Motor neuron (in vitro differentiated cells): Measurements from ENCODE around the gene GHR. TPM values are rescaled to one million over a fixed set of nuclear protein-coding genes. Genes with fewer than 3 reads are reported as not detected.
"Not testable (repeated sequence)": the region's sequence is repeated elsewhere in the genome, so short reads cannot be mapped to it uniquely, and the experiment has no call there.

ENCODE experiments used
- ATAC-seq, 8 experiments: fragments of 200-7000 bp; cut with Tn5 transposase; replicated peaks in 6 of 8; 2 replicates each; pipeline ENCODE4 v1.8.0; 2021; ENCODE audit warnings: mild to moderate bottlenecking in 8 of 8, moderate library complexity in 8 of 8
- H3K27ac ChIP-seq, 2 donors: fragments of 250-450 bp; sonication (Bioruptor Pico); 2 replicates each; pipeline ENCODE4 v1.9.0; 2021; ENCODE audit warnings: antibody characterized with exemption in 2 of 2, mild to moderate bottlenecking in 2 of 2, moderate library complexity in 1 of 2
- H3K4me1 ChIP-seq, 2 donors: fragments of 250-450 bp; sonication (Bioruptor Pico); replicated peaks in 1 of 2; 2 replicates each; pipeline ENCODE4 v1.6.1; 2021; ENCODE audit warnings: antibody characterized with exemption in 2 of 2, mild to moderate bottlenecking in 2 of 2, moderate library complexity in 1 of 2
- H3K4me3 ChIP-seq, 5 donors: fragments of 250-450 bp; sonication (Bioruptor Pico); 2 replicates each; pipeline ENCODE4 v1.9.0; 2021; ENCODE audit warnings: antibody characterized with exemption in 5 of 5, mild to moderate bottlenecking in 5 of 5, moderate library complexity in 4 of 5
- WGBS, 10 experiments: fragments of 450-650 bp; shearing (Covaris generic); methylation state at CpG; one replicate each; pipeline ENCODE4 v1.0.0; 2022; 5-methylcytosine and 5-hydroxymethylcytosine counted together
- in situ Hi-C, 9 experiments: fragments of 400-800 bp; cut with MboI; loops; one replicate each; pipeline ENCODE4 v1.15.0; 2021; ENCODE audit warnings: low sequenced_read_pairs in 9 of 9, low pct_unique_long_range_greater_than_20kb in 2 of 9; ENCODE audit not compliant: unreplicated experiment in 9 of 9
- total RNA-seq, 8 experiments: library from RNA; unstranded; fragments of 300-600 nt; gene quantifications; 2 replicates each; pipeline versions ENCODE4 v1.2.3 to v1.2.4, GENCODE V29; 2022

The GHR gene
- total RNA-seq, 8 experiments from 2014 or later: 0.33 to 11.8 (median 2.2) TPM

DNA sequence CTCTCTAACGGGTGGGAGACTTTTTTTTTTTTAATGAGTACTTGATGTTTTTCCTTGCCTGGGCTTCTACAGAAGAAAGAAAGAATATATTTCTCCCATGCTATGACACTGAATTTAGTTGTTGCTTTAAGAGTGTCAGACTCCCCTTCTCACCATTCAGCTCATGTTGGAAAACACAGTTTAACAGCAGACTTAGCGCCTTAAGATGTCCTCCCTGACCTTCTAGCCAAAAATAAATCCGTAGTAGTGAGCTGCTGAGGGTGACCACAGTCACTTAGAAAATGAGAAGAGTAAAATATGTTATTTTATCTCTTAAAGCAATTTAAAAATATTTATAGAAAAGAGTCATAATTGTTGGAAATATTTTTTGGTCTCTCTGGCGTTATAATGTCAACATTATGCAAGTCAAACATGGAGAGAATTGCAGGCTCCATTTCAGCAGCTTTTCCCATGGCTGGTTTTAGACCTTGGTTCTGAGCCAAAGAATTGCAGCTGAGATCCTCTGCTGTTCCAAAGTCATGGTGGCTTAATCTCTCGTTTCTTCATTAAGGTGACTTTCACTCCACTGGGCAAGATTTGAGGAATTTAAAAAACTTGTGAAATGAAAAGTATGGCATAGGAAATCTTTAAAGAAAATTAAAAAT lies 143.5 kb downstream of the GHR start:
- in situ Hi-C loops: no loop called here
- WGBS, 10 experiments: 14 to 92% (median 83%) methylated on average over 1 to 5 of the region's 5 CpGs
- Histone ChIP-seq H3K27ac (no peak overlapping the region), H3K4me1 (peaks cover 4 to 8% of the 10 kb centered on the region in 2 donors), H3K4me3 (no peak overlapping the region)
- ATAC-seq: peak in 1 of 8 experiments; percentile 39

DNA sequence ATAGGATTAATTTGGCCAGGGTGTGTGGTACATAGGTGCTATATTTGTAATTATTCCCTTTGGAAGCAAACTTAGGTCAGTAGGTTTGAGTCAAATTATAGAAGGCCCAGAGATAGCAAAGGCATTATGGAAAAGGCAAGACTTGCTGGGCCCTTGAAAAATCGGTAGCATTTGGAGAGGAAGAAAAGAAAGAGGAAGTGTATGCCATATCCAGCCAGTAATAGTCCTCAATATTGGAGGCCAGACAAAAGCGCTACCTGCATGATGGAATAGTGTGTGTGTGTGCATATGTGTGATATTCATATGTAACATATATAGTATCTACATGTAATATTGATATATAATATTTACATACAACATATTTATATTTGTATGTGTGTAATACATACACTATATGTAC lies 146.1 kb downstream of the GHR start:
- peaks cover 4 to 8% of the 10 kb centered on the region in 2 donors for H3K4me1 ChIP-seq
- WGBS, 10 experiments: 80 to 100% (median 92%) methylated on average over 1 to 2 of the region's 2 CpGs; no CpG with 5 or more reads in 2 of the 10 experiments
- no peak overlapping the region for H3K4me3 ChIP-seq
- no peak overlapping the region for H3K27ac ChIP-seq
- ATAC-seq: no peak
- in situ Hi-C loops: no loop called here

DNA sequence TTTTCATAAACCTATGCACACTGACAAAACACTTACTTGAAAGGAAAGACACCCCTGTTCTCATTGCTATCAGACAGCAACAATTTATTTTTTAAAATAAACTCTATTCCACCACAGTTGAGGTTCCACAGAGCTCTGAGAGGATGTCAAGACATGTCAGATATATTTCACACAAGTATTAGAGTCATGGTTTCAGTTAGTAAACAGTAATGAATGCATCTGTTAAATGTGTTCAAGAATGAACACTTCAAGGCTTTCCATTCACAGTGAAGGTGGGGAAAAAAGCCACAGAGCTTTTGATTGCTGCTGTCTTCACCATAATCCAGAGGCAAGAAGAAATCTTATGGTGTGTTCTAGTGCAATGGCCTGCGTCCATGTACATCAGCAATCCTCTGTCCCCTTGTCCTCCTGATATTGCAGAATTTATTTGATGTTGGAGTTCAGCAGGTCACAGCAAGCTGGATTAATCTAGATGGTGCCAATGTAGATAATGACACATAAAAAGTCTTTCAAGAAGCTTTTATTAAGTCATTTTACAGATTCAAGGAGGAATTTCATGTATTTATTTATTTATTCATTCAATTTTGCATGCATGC lies 146.8 kb downstream of the GHR start:
- WGBS, 10 experiments: 71 to 100% (median 90%) methylated on average over 1 of the region's 1 CpG; no CpG with 5 or more reads in 3 of the 10 experiments
- peaks cover 4 to 8% of the 10 kb centered on the region in 2 donors for H3K4me1 ChIP-seq
- in situ Hi-C loops: no loop called here
- H3K4me3 ChIP-seq: no peak overlapping the region
- ATAC-seq: peak in 3 of 8 experiments; percentile 9 to 24 (median 13)
- H3K27ac ChIP-seq: no peak overlapping the region

DNA sequence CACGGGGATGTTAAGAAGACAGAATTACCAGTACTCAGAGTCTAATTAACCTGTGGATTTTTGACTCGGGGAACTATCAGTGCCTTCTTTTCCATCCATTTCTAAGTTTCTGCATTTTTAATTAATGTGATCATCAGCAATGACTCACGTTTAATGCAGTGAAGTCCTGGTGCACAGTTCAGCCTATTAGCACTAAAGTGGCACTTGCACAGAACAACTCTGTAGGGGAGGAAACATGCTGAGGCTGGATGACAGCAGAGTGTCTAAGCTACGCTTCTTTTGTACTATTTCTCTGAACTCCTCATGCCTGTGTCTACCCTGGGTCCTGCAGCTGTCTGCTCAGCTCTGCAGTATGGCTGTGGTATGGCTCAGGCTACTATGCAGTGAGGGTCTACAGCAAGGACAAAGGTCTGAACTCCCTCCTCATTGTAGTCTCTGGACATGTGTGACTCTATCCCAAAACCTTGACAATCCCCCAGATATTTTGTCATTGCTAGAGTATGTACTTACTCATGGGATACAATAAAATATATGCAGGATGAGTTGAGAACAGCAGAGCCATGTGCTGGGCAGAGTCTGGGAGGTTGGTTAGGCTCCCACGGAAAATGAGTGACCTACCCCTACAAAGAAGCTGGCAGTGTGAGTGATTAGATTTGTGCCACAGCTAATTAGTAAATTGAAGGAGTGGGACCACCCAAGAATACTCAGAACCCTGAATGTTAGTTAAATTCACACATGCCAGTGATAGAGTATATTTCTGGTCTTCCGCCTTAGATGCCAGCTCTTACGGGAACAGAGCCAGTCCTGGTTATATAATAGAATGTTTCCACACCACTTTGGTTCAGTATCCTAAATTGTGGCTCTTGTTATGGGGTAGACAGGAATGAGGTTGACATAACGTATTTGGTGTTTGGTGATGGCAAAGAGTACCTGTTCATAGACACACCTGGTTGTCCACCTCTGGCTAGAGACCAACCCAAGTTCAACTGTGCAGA lies 148.0 kb downstream of the GHR start:
- no peak overlapping the region for H3K27ac ChIP-seq
- H3K4me3 ChIP-seq: no peak overlapping the region
- ATAC-seq: peak; percentile 29 to 100 (median 92)
- in situ Hi-C loops: no loop called here
- WGBS, 10 experiments: 18 to 100% (median 57%) methylated on average over 1 to 6 of the region's 8 CpGs
- H3K4me1 ChIP-seq: peaks cover 4 to 8% of the 10 kb centered on the region in 2 donors

DNA sequence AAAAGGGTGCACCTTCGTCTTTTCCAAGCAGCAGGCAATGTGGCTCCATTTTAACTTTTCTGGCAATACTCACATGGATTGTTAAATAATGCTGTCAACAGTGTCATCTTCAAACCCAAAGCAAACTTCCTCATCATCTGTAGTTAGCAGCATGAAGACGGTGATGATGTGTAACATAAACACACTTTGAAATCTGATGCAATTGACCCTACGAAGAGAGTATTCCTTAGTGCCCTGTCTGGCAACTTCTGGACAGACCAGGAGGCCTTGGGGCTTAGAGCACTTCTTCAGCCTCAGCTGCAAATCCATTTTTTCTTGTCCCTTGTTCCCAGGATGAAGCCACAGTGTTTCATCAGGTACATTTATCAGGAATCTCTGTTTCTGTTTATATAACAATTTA lies 149.1 kb downstream of the GHR start:
- WGBS, 10 experiments: 60 to 100% (median 88%) methylated on average over 1 to 3 of the region's 3 CpGs; no CpG with 5 or more reads in 2 of the 10 experiments
- no peak for ATAC-seq
- Histone ChIP-seq H3K4me1 (peaks cover 4 to 8% of the 10 kb centered on the region in 2 donors), H3K27ac (no peak overlapping the region), H3K4me3 (no peak overlapping the region)
- in situ Hi-C loops: no loop called here

DNA sequence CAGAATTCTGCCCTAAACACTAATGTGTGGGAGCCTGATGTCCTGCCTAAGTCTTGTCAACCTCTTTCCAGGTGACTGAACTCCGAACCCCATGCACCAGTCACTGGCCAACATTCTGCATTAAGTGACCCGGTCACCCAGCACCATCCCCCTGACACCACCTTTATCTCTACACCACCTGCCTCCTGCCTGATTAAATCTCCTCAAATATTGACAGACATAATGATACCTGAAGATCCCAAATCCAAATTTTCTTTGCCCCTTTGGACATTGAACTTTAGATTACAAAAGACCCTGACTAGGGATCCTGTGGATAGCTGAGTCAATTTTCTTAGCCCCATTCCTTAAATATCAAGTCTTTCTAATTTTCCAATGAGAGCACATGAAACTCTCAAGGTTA lies 150.1 kb downstream of the GHR start:
- in situ Hi-C loops: no loop called here
- ATAC-seq: no peak
- 94 to 100% (median 100%) methylated on average over 1 to 2 of the region's 2 CpGs; no CpG with 5 or more reads in 7 of the 10 experiments for WGBS, 10 experiments
- H3K4me3 ChIP-seq: no peak overlapping the region
- no peak overlapping the region for H3K27ac ChIP-seq
- H3K4me1 ChIP-seq: peaks cover 4 to 8% of the 10 kb centered on the region in 2 donors

DNA sequence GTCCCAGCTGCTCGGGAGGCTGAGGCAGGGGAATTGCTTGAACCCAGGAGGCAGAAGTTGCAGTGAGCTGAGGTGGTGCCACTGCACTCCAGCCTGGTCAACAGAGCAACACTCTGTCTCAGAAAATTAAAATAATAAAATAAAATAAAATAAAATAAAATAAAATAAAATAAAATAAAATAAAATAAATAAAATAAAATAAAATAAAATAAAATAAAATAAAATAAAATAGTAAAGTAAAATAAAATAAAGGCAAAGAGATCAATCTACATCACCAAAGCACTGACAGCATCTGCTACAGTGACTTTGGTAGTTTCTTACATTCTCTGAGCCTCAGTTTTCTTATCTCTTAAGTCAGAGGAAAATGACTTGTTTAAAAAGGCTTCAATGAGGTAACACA lies 152.7 kb downstream of the GHR start:
- ATAC-seq: not testable (repeated sequence)
- in situ Hi-C loops: loop anchor here in 1 of 9 experiments (25.0 kb wide), 1 partner anchor 311 kb away; no protein-coding TSS in a partner anchor
- WGBS, 10 experiments: 33 to 100% (median 88%) methylated on average over 1 of the region's 1 CpG; no CpG with 5 or more reads in 6 of the 10 experiments

DNA sequence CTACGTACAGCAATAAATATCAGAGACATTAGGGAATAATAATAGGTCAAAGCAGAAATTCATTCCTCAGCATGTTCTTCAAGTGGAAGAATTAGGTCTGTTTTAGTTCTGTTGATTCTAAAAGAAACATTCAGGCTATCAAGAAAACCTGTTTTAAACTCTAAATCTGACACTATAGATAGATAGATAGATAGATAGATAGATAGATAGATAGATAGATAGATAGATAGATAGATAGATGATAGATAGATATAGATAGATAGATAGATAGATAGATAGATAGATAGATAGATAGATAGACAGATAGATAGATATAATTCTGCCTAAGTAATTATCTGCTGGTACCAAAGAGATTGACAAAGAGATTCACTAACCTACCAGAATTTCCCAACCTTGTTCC lies 155.7 kb downstream of the GHR start:
- in situ Hi-C loops: loop anchor here in 1 of 9 experiments (25.0 kb wide), 1 partner anchor 308 kb away; no protein-coding TSS in a partner anchor
- ATAC-seq, H3K4me3 ChIP-seq, H3K27ac ChIP-seq, H3K4me1 ChIP-seq: not testable (repeated sequence)
- 44 to 100% (median 100%) methylated on average over 1 of the region's 1 CpG; no CpG with 5 or more reads in 2 of the 10 experiments for WGBS, 10 experiments

More for the DNA sequence above, 152.7 kb downstream of the GHR start:
- H3K4me3 ChIP-seq, H3K4me1 ChIP-seq, H3K27ac ChIP-seq: not testable (repeated sequence)

DNA sequence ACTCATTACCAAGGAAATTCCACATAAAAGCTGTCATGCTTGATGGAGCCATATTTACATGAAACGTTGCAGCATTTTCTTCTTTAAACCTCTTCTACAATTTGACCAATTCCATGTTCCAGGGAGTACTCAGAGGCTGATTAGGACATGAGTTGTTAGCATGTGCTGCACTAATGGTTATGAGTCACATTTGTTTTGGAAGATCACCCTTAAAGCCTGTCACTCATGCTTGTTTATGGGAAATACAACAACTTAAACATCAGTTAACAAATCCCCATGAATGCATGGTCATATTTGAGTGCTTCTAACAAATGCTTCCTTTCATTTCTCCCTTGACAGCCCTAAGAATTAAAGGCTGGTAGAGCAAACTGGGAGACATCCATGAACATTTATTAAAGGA lies 156.1 kb downstream of the GHR start:
- H3K4me3 ChIP-seq: no peak overlapping the region
- H3K27ac ChIP-seq: peak overlapping the region in 1 of 2 donors; percentile 46
- WGBS, 10 experiments: 0 to 83% (median 71%) methylated on average over 1 of the region's 1 CpG; no CpG with 5 or more reads in 3 of the 10 experiments
- in situ Hi-C loops: loop anchor here in 1 of 9 experiments (25.0 kb wide), 1 partner anchor 308 kb away; no protein-coding TSS in a partner anchor
- H3K4me1 ChIP-seq: peaks cover 2 to 7% of the 10 kb centered on the region in 2 donors
- ATAC-seq: peak in 7 of 8 experiments; percentile 62 to 90 (median 70)

DNA sequence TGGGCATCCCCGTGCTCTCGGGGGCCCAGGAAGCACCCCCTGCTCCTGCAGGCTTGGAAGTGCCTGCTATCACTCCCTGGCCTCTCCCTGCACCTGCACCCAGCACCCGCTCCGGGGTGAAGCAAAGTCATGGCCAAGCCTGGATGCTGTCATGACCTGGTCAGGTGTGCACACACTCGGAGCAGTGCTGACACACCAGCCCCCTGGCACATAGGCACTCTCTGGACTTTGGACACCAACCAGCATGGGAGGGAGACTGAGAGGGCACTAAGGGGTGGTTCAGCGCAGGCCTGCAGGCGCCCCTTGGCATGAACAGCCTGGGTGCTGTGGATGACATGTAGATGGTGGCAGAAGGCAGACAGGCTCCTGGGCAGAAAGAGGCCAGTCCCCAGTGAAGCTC lies 158.6 kb downstream of the GHR start:
- no peak overlapping the region for H3K4me3 ChIP-seq
- ATAC-seq: no peak
- H3K4me1 ChIP-seq: peaks cover 2 to 7% of the 10 kb centered on the region in 2 donors
- in situ Hi-C loops: loop anchor here in 1 of 9 experiments (25.0 kb wide), 1 partner anchor 305 kb away; no protein-coding TSS in a partner anchor
- WGBS, 10 experiments: 80 to 100% (median 80%) methylated on average over 1 to 4 of the region's 7 CpGs; no CpG with 5 or more reads in 5 of the 10 experiments
- no peak overlapping the region for H3K27ac ChIP-seq

DNA sequence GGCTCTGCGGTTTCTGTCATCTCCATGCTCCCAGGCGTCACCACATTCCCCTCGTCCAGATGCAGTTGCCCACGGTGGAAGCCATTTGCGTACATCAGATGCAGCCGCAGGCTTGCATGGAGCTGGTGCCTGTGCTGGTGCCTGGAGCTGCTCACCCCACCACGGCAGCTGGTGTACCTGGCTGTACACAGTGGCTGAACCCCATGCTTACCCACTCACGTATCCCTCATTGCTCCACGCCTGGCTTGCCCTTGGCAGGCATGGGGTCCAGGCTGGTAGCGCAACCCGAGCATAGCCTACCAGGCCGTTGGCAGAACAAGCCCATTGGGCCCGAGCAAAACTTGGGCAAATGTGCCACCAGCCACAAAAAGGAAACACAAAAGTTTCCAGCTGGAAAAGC lies 159.5 kb downstream of the GHR start:
- H3K4me1 ChIP-seq: peaks cover 2 to 7% of the 10 kb centered on the region in 2 donors
- in situ Hi-C loops: loop anchor here in 1 of 9 experiments (25.0 kb wide), 1 partner anchor 305 kb away; no protein-coding TSS in a partner anchor
- no peak overlapping the region for H3K27ac ChIP-seq
- no peak overlapping the region for H3K4me3 ChIP-seq
- 35 to 100% (median 100%) methylated on average over 2 to 4 of the region's 13 CpGs; no CpG with 5 or more reads in 6 of the 10 experiments for WGBS, 10 experiments
- ATAC-seq: no peak

DNA sequence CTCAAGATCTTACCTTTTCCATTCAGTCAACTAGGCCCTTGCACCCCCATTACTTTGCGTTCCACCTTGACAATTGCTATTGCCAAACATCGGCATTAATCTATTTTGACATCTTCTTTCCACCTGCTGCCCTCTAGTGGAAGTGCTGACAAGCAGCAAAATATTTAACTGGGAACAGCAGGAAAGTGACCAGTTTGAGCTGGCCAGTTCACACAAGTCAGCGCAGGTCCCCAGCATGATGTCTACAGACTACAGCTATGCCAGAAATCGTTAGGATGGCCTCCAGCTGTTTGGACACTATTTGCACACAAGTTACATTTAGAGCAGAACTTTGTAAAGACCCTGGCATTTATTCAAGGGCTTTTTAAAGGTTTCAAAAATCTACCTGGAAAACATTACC lies 160.1 kb downstream of the GHR start:
- Histone ChIP-seq H3K4me1 (peaks cover 2 to 7% of the 10 kb centered on the region in 2 donors), H3K27ac (no peak overlapping the region), H3K4me3 (no peak overlapping the region)
- in situ Hi-C loops: loop anchor here in 1 of 9 experiments (25.0 kb wide), 1 partner anchor 304 kb away; no protein-coding TSS in a partner anchor
- 0 to 51% (median 15%) methylated on average over 1 to 4 of the region's 4 CpGs for WGBS, 10 experiments
- ATAC-seq: peak; percentile 26 to 70 (median 56)
